ENCODE results near the gene THSD4.

- TF ChIP-seq CTCF (IDR thresholded peaks at IDR 0.05) (no peak), POLR2A (IDR thresholded peaks at IDR 0.05) (no peak)
Observed at GRCh38 chr15:71804226-71804625, 689.0 kb downstream of the THSD4 start.
